HG02678 (cell line): ENCODE results near the gene GULP1.
"Not testable (repeated sequence)": the region's sequence is repeated elsewhere in the genome, so short reads cannot be mapped to it uniquely, and the experiment has no call there.

Source experiments
- ATAC-seq: cut with Tn5 transposase; IDR thresholded peaks from one replicate; pipeline ENCODE4 v1.9.1; 2021; ENCODE audit warnings: mild to moderate bottlenecking, moderate library complexity; ENCODE audit not compliant: unreplicated experiment

Gene GULP1

GRCh38 chr2:188291617-188292347 lies at the start of gene GULP1:
Gene GULP1, plus strand, starts transcription at chr2:188291874. Its CDS starts 185,829 bp downstream, at chr2:188477703.
- peak; percentile 51 for ATAC-seq

GRCh38 chr2:188243381-188243780 lies 48.3 kb upstream of the GULP1 start:
- ATAC-seq = no peak

- no peak for ATAC-seq
Observed at GRCh38 chr2:188244383-188244782, 47.3 kb upstream of the GULP1 start.

- no peak for ATAC-seq
Observed at GRCh38 chr2:188245230-188245629, 46.4 kb upstream of the GULP1 start.

GRCh38 chr2:188248513-188248912 lies 43.2 kb upstream of the GULP1 start:
- ATAC-seq = no peak

- ATAC-seq = no peak
Observed at GRCh38 chr2:188251034-188251433, 40.6 kb upstream of the GULP1 start.

GRCh38 chr2:188256420-188256819 lies 35.3 kb upstream of the GULP1 start:
- ATAC-seq = no peak

- no peak for ATAC-seq
Observed at GRCh38 chr2:188265315-188265714, 26.4 kb upstream of the GULP1 start.

GRCh38 chr2:188267776-188268175 lies 23.9 kb upstream of the GULP1 start:
- ATAC-seq = no peak

- ATAC-seq = no peak
Observed at GRCh38 chr2:188269004-188269403, 22.7 kb upstream of the GULP1 start.

- no peak for ATAC-seq
Observed at GRCh38 chr2:188272121-188272520, 19.6 kb upstream of the GULP1 start.

GRCh38 chr2:188274274-188274673 lies 17.4 kb upstream of the GULP1 start:
- no peak for ATAC-seq

GRCh38 chr2:188276255-188276654 lies 15.4 kb upstream of the GULP1 start:
- ATAC-seq = no peak

- no peak for ATAC-seq
Observed at GRCh38 chr2:188277786-188278185, 13.9 kb upstream of the GULP1 start.

GRCh38 chr2:188278388-188279092 lies 13.1 kb upstream of the GULP1 start:
- no peak for ATAC-seq

- no peak for ATAC-seq
Observed at GRCh38 chr2:188279093-188279445, 12.6 kb upstream of the GULP1 start.

GRCh38 chr2:188280811-188281222 lies 10.9 kb upstream of the GULP1 start:
- ATAC-seq = no peak

GRCh38 chr2:188282907-188283306 lies 8.8 kb upstream of the GULP1 start:
- ATAC-seq = no peak

- not testable (repeated sequence) for ATAC-seq
Observed at GRCh38 chr2:188284251-188284650, 7.4 kb upstream of the GULP1 start.

- ATAC-seq = no peak
Observed at GRCh38 chr2:188285049-188285448, 6.6 kb upstream of the GULP1 start.

- ATAC-seq = no peak
Observed at GRCh38 chr2:188285774-188286173, 5.9 kb upstream of the GULP1 start.

GRCh38 chr2:188291142-188291616 lies 495 bp upstream of the GULP1 start:
- no peak for ATAC-seq
